HepG2 (cell line): Measurements from ENCODE around the gene VCAN.

ENCODE experiments used
- ATF3 ChIP-seq: sonication (generic); formaldehyde crosslinking; IDR thresholded peaks from 2 replicates; pipeline ENCODE4 v1.4.0; 2020; ENCODE audit warnings: missing genetic modification reagents
- EEA1 ChIP-seq: sonication (generic); formaldehyde crosslinking; IDR thresholded peaks from 2 replicates; pipeline ENCODE4 v1.5.1; 2020; ENCODE audit warnings: mild to moderate bottlenecking, missing genetic modification reagents, borderline replicate concordance
- EZH2 ChIP-seq: conservative IDR thresholded peaks from 2 replicates; pipeline ENCODE4 v1.6.1; 2012; ENCODE audit warnings: mild to moderate bottlenecking, low read depth, low read length, moderate library complexity
- FOXP1 ChIP-seq, 2 experiments: fragments of 450-650 bp in 1 of 2; IDR thresholded peaks; 2 replicates each; pipeline ENCODE4 v1.6.1; 2017 to 2018; ENCODE audit warnings: antibody characterized with exemption in 1 of 2
- GABPB1 ChIP-seq: IDR thresholded peaks from 2 replicates; pipeline ENCODE4 v1.6.1; 2016; ENCODE audit warnings: mild to moderate bottlenecking, missing genetic modification reagents, moderate library complexity, missing compliant biosample characterization
- MAFF ChIP-seq: IDR thresholded peaks from 2 replicates; pipeline ENCODE4 v1.6.1; 2011; ENCODE audit warnings: low read depth, low read length, improper control_type of control experiment
- MEF2D ChIP-seq: sonication (generic); formaldehyde crosslinking; IDR thresholded peaks from 2 replicates; pipeline ENCODE4 v1.5.1; 2020; ENCODE audit warnings: mild to moderate bottlenecking, missing genetic modification reagents
- MYC ChIP-seq: sonication (generic); formaldehyde crosslinking; IDR thresholded peaks from 2 replicates; pipeline ENCODE4 v1.9.0; 2021; ENCODE audit warnings: missing genetic modification reagents, borderline replicate concordance
- POLR2AphosphoS2 ChIP-seq: IDR thresholded peaks from 2 replicates; pipeline ENCODE4 v1.6.1; 2011; ENCODE audit warnings: low read depth, low read length, improper control_type of control experiment
- SMARCC2 ChIP-seq: fragments of 450-650 bp; IDR thresholded peaks from 2 replicates; pipeline ENCODE4 v1.6.1; 2017; ENCODE audit warnings: antibody characterized with exemption, mild to moderate bottlenecking
- SRSF1 ChIP-seq: fragments of 200-400 bp; formaldehyde crosslinking; optimal IDR thresholded peaks from 2 replicates; pipeline ENCODE3; 2017; ENCODE audit warnings: mild to moderate bottlenecking, low read depth, low read length, moderate library complexity
- ZNF343 ChIP-seq: sonication (generic); formaldehyde crosslinking; IDR thresholded peaks from 2 replicates; pipeline ENCODE4 v1.4.0; 2020; ENCODE audit warnings: mild to moderate bottlenecking, missing genetic modification reagents
- TF ChIP-seq, protein P1 (sequence below): sonication (generic); formaldehyde crosslinking; IDR thresholded peaks from 2 replicates; pipeline ENCODE4 v1.5.0; 2020; ENCODE audit warnings: mild to moderate bottlenecking, missing genetic modification reagents, moderate library complexity
- TF ChIP-seq, protein P2 (sequence below): sonication (generic); formaldehyde crosslinking; IDR thresholded peaks from 2 replicates; pipeline ENCODE4 v1.8.1; 2022; ENCODE audit warnings: low read depth, mild to moderate bottlenecking, missing genetic modification reagents

DNA sequence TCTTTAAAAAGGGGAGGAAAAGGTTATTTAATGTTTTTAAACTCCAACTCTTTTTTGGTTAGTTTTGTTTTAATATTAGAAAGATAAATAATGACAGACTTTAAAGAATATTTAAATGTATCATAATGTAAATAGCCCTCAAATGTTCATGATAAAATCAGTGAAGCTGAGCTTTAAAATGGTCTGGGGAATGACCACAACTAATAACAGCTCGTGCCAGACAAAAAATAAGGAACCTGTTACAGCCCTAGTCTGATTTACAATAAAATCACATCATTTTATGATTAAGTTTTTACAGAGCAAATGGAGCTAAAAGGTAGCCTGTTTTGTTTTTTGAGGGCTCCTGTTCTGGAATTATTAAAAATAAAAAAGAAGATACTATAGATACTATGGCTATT is 46.1 kb downstream of the VCAN start:
- TF ChIP-seq, protein P1, sequence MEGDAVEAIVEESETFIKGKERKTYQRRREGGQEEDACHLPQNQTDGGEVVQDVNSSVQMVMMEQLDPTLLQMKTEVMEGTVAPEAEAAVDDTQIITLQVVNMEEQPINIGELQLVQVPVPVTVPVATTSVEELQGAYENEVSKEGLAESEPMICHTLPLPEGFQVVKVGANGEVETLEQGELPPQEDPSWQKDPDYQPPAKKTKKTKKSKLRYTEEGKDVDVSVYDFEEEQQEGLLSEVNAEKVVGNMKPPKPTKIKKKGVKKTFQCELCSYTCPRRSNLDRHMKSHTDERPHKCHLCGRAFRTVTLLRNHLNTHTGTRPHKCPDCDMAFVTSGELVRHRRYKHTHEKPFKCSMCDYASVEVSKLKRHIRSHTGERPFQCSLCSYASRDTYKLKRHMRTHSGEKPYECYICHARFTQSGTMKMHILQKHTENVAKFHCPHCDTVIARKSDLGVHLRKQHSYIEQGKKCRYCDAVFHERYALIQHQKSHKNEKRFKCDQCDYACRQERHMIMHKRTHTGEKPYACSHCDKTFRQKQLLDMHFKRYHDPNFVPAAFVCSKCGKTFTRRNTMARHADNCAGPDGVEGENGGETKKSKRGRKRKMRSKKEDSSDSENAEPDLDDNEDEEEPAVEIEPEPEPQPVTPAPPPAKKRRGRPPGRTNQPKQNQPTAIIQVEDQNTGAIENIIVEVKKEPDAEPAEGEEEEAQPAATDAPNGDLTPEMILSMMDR (CRISPR knock-in tag) = no peak
- TF ChIP-seq SRSF1 (no peak), ZNF343 (CRISPR knock-in tag) (no peak), MYC (CRISPR knock-in tag) (no peak), MAFF (no peak), MEF2D (CRISPR knock-in tag) (no peak), SMARCC2 (no peak), GABPB1 (CRISPR knock-in tag) (no peak), ATF3 (CRISPR knock-in tag) (no peak), EEA1 (CRISPR knock-in tag) (no peak), EZH2 (no peak), POLR2AphosphoS2 (no peak), FOXP1 (IDR thresholded peaks at IDR 0.05) (no peak), FOXP1 (CRISPR knock-in tag; IDR thresholded peaks at IDR 0.05) (no peak)
- TF ChIP-seq, protein P2, sequence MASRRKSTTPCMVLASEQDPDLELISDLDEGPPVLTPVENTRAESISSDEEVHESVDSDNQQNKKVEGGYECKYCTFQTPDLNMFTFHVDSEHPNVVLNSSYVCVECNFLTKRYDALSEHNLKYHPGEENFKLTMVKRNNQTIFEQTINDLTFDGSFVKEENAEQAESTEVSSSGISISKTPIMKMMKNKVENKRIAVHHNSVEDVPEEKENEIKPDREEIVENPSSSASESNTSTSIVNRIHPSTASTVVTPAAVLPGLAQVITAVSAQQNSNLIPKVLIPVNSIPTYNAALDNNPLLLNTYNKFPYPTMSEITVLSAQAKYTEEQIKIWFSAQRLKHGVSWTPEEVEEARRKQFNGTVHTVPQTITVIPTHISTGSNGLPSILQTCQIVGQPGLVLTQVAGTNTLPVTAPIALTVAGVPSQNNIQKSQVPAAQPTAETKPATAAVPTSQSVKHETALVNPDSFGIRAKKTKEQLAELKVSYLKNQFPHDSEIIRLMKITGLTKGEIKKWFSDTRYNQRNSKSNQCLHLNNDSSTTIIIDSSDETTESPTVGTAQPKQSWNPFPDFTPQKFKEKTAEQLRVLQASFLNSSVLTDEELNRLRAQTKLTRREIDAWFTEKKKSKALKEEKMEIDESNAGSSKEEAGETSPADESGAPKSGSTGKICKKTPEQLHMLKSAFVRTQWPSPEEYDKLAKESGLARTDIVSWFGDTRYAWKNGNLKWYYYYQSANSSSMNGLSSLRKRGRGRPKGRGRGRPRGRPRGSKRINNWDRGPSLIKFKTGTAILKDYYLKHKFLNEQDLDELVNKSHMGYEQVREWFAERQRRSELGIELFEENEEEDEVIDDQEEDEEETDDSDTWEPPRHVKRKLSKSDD (CRISPR knock-in tag) = no peak
